Fibroblast of upper back skin (primary cell): ENCODE measurements around the gene SSC4D.
A peak's percentile ranks its signal among the peaks of the same experiment; 100 is the strongest.

ENCODE experiments used
- DNase-seq: peaks from one replicate; pipeline ENCODE4 v3.0.0-alpha.2; 2013

Gene SSC4D

DNA sequence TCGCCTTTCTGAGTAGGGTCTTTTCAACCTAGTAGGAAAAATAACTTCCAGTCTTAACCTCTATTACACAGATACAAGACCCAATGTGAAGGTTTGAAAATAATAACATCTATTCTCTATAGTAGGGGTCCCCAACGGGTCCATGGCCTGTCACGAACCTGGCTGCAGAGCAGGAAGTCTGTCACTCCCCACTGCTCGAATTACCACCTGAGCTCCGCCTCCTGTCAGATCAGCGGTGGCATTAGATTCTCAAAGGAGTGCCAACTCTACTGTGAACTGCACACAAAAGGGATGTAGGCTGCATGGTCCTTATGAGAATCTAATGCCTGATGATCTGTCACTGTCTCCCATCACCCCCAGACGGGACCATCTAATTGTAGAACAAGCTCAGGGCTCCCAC is 58.1 kb downstream of the SSC4D start:
- DNase-seq: no peak

- DNase-seq: no peak
Measured at GRCh38 chr7:76349313-76349885, 60.1 kb downstream of the SSC4D start.

DNA sequence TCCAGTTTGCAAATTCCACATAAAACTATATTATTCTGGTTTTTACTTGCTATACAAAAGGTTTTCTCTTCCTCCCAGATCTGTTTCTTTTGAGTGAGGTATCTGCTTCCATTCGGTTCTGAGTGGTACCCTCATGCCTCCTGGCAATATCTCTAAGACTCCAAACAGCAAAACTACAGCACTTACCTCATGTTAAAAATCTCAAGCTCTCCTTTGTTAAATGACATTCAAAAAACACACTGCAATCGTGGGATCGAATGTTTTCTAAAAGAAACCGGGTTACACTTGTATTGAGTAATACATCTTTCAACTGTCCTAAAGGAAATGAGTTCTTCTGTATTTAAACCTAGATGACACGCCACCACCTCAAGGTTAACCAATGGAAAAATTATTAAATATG is 61.8 kb downstream of the SSC4D start:
- DNase-seq: no peak

GRCh38 chr7:76346778-76347177 is 62.7 kb downstream of the SSC4D start:
- DNase-seq: no peak

- no peak for DNase-seq
Measured at GRCh38 chr7:76346097-76346496, 63.4 kb downstream of the SSC4D start.

DNA sequence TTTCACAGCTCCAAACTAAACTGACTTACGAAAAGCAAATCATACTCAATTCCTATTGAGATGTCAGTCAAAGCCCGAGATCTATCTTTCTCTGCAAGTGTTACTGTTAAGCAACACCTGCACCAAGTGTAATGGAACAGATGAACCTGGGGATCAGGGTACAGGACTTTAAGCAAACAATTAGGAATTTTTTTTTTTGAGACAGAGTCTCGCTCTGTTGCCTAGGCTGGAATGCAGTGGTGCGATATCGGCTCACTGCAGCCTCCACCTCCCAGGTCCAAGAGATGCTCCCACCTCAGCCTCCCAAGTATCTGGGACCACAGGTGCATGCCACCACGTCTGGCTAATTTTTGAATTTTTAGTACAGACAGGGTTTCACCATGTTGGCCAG is 65.6 kb downstream of the SSC4D start:
- DNase-seq: no peak

DNA sequence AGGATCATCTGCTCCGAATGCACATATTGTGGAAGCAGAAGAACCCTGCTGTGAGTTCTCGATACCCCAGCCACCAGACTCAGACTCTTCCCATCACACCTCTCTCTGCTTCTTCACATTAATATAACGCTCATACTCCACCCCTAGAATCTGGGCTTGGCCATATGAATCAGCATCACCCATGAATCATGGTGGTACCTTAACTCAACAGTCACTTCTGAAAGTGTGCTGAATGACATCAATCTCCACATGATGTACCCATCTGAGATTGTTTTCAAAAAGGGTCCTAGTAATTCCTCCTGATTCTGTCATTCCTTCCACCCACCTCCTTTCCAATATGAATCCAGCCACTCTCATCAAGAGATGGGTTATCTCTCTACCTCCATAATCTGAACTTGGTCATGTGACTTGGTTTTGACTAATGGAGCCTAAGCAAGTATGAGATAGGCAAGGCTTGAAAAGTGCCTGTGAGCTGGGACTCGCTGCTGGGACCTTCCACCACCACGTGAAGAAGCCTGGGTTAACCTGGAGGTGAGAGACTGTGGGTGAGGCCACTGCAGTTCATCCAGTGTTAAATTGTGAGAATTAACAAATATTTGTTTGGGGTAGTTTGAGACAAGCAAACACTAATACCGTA is 66.1 kb downstream of the SSC4D start:
- DNase-seq: no peak

DNA sequence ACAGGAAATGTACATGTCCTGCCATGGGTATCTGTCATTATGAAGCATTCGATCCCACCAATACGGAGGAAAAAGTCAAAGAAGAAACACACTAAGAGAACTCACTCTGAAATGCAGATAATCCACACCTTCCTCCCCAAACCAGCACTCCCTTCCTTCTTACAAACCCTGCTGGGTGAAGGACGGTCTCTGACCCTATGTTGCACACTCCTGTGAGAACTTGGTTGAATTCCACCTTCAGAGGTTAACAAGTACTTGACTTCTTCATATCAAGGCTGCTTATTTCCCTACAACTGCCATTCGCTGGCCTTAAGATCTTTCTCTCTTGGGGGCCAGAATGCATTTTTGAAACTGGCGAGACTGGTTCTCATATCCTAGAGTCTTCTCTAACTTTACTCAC is 67.3 kb downstream of the SSC4D start:
- DNase-seq: no peak

GRCh38 chr7:76340617-76341131 is 68.8 kb downstream of the SSC4D start:
- DNase-seq: peak; percentile 51
